DLD1 (cell line): ENCODE results near the gene SEMA3A.

Experiments
- in situ Hi-C: cut with HindIII; loops from 2 replicates; pipeline ENCODE4 v1.10.0; 2017; ENCODE audit warnings: low sequenced_read_pairs

Gene SEMA3A

GRCh38 chr7:84199216-84199615, 4.6 kb upstream of the SEMA3A start:
- in situ Hi-C loops = no loop called here

- in situ Hi-C loops = no loop called here
Measured at GRCh38 chr7:84196084-84196503, 1.5 kb upstream of the SEMA3A start.

- in situ Hi-C loops = no loop called here
Measured at GRCh38 chr7:84195295-84196060, 889 bp upstream of the SEMA3A start.

- in situ Hi-C loops = no loop called here
Measured at GRCh38 chr7:84193747-84194146, 842 bp downstream of the SEMA3A start.

- in situ Hi-C loops = no loop called here
Measured at GRCh38 chr7:84191842-84192241, 2.7 kb downstream of the SEMA3A start.

- in situ Hi-C loops = no loop called here
Measured at GRCh38 chr7:84191261-84191660, 3.3 kb downstream of the SEMA3A start.

GRCh38 chr7:84190016-84190705, 4.4 kb downstream of the SEMA3A start:
- in situ Hi-C loops = no loop called here

- in situ Hi-C loops = no loop called here
Measured at GRCh38 chr7:84188786-84189405, 5.7 kb downstream of the SEMA3A start.

GRCh38 chr7:84187813-84188510, 6.6 kb downstream of the SEMA3A start:
- in situ Hi-C loops = no loop called here

GRCh38 chr7:84187087-84187805, 7.3 kb downstream of the SEMA3A start:
- in situ Hi-C loops = no loop called here

- in situ Hi-C loops = no loop called here
Measured at GRCh38 chr7:84183741-84184140, 10.8 kb downstream of the SEMA3A start.

- in situ Hi-C loops = no loop called here
Measured at GRCh38 chr7:84182301-84182700, 12.3 kb downstream of the SEMA3A start.

- in situ Hi-C loops = no loop called here
Measured at GRCh38 chr7:84181628-84182027, 13.0 kb downstream of the SEMA3A start.

GRCh38 chr7:84177758-84178412, 16.7 kb downstream of the SEMA3A start:
- in situ Hi-C loops = no loop called here

GRCh38 chr7:84176716-84177115, 17.9 kb downstream of the SEMA3A start:
- in situ Hi-C loops = no loop called here

GRCh38 chr7:84175461-84175860, 19.1 kb downstream of the SEMA3A start:
- in situ Hi-C loops = no loop called here

GRCh38 chr7:84170646-84171045, 23.9 kb downstream of the SEMA3A start:
- in situ Hi-C loops = no loop called here

GRCh38 chr7:84162584-84162983, 32.0 kb downstream of the SEMA3A start:
- in situ Hi-C loops = no loop called here

GRCh38 chr7:84162125-84162524, 32.5 kb downstream of the SEMA3A start:
- in situ Hi-C loops = no loop called here

- in situ Hi-C loops = no loop called here
Measured at GRCh38 chr7:84161398-84161797, 33.2 kb downstream of the SEMA3A start.
